ENCODE data around the gene PLCH2. TPM values are rescaled to one million over a fixed set of nuclear protein-coding genes. Genes with fewer than 3 reads are reported as not detected.

PLCH2 gene
- total RNA-seq, 2 experiments from 2014 or later: 0.80 to 0.84 TPM

- ChIA-PET POLR2A (interaction anchor here (0.8 kb wide), 1 partner anchor 11 kb away, joined by 3 read pairs; no protein-coding TSS in a partner anchor), CTCF (interaction anchor here (1.1 to 1.7 kb wide), 3 partner anchors 11 to 14 kb away, joined by 3 to 8 read pairs (median 3); no protein-coding TSS in a partner anchor)
Measured at GRCh38 chr1:2534687-2535441, 58.8 kb downstream of the PLCH2 start.

- POLR2A ChIA-PET: no interaction called here
Measured at GRCh38 chr1:2535455-2535854, 59.4 kb downstream of the PLCH2 start.

DNA sequence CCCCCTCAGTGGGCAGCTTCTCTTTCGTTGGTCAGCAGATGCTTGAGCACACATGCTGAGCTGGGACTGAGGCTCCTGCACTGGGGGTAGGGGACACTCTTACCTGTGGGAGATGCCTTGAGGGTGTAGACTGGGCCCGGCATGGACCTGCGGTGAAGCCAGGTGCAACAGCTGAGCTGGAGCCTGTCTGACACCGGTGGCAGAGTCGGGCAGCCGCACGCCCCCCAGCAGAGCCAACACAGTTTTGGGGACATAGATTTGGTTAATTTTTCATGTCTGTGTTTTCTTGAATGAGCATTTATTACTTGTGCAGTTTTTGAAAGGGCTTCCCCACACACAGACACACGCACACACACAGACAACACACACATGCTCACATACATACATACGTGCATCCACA, 59.9 kb downstream of the PLCH2 start:
- POLR2A ChIA-PET: no interaction called here
- CTCF ChIA-PET: interaction anchor here (1.7 kb wide), 1 partner anchor 11 kb away, joined by 8 read pairs; no protein-coding TSS in a partner anchor

More at GRCh38 chr1:2535455-2535854, 59.4 kb downstream of the PLCH2 start:
- CTCF ChIA-PET: interaction anchor here (1.1 to 1.7 kb wide), 3 partner anchors 10 to 13 kb away, joined by 3 to 8 read pairs (median 3); no protein-coding TSS in a partner anchor

DNA sequence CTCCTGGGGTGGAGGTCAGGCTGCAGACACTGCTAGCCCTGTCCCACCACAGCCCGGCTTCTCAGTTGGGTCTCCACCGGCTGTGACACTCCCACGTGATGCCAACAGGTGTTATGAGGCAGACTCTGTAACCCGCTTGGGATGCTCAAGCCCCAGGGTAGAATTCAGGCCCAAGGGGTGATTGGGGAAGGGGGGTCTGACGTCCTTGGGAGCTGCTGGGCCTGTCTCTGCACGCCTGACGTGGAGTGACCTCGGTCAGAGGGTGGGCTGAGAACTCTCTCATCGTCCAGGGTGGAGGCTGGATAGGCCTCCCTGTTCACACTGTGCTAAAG, 61.7 kb downstream of the PLCH2 start:
- ChIA-PET CTCF (no interaction called here), POLR2A (no interaction called here)

GRCh38 chr1:2538376-2538775, 62.3 kb downstream of the PLCH2 start:
- POLR2A ChIA-PET: no interaction called here
- CTCF ChIA-PET: interaction anchor here (1.6 kb wide), 1 partner anchor 18 kb away, joined by 4 read pairs; the partner anchor contains the start of gene TNFRSF14

GRCh38 chr1:2538872-2539271, 62.8 kb downstream of the PLCH2 start:
- ChIA-PET POLR2A (no interaction called here), CTCF (interaction anchor here (1.4 to 1.6 kb wide), 2 partner anchors 10 to 17 kb away, joined by 4 to 5 read pairs; partner anchors contain the start of gene TNFRSF14)

DNA sequence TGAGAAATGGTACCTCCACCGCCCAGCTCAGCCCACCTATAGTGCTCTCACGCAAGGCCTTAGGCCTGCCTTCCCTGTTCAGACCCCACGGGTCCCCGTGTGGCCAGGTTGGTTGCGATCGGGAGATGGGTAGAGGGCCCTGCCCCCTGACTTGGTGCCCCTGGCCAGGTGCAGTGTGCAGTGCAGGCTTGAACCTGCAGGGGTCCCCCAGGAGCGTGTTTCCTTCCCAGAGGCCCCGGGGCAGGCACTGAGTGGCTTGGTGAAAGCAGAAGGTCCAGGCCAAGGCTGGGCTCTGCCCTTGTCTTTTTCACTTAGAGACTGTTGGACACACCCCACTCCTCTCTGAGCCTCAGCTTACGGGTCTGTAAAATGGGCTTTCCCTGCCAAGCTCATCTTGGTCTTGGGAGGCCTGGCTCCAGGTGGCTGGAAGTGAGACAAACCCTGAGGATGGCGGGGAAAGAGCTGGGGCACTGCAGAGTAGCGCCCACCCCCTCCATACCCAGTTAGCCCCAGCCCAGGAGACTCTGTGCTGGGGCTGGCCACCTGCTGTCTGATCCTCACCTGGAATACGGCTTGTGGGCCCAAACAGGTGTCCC, 63.3 kb downstream of the PLCH2 start:
- ChIA-PET CTCF (interaction anchor here (1.4 to 1.6 kb wide), 2 partner anchors 10 to 17 kb away, joined by 4 to 5 read pairs; partner anchors contain the start of gene TNFRSF14), POLR2A (no interaction called here)

DNA sequence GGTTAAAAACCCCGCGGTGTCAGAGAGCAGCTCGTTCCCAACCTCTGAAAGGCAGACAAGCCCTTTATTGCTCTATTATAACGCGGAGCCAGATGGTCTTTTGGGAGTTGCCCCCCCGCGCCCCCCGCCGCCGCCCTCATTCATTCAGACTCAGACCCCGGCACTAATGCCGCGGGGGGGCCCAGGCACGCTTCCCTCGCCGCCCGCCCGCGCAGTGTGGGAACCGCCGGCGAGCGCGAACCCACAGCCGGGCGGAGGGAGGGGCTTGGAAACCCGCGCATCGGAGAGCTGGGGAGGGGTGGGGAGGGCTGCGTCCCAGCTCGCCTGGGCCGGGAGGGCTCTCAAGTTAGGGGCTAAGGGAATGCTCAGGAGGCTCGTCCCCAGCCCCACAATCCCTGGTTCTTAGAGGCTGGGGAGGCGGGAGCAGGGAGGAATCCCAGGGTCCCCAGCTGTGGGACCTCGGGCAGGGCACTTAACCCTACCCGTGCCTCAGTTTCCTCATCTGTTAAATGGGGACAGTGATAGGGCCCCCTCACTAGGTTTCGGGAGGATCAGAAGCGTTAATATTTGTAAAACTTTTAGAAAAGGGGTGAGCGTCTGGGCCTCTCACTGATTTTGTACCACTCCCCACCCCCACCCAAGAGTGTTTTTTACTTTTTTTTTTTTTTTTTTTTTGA, 64.9 kb downstream of the PLCH2 start:
- ChIA-PET CTCF (interaction anchor here (1.2 to 2.1 kb wide), 2 partner anchors 9 to 125 kb away, joined by 4 to 5 read pairs; no protein-coding TSS in a partner anchor), POLR2A (no interaction called here)

DNA sequence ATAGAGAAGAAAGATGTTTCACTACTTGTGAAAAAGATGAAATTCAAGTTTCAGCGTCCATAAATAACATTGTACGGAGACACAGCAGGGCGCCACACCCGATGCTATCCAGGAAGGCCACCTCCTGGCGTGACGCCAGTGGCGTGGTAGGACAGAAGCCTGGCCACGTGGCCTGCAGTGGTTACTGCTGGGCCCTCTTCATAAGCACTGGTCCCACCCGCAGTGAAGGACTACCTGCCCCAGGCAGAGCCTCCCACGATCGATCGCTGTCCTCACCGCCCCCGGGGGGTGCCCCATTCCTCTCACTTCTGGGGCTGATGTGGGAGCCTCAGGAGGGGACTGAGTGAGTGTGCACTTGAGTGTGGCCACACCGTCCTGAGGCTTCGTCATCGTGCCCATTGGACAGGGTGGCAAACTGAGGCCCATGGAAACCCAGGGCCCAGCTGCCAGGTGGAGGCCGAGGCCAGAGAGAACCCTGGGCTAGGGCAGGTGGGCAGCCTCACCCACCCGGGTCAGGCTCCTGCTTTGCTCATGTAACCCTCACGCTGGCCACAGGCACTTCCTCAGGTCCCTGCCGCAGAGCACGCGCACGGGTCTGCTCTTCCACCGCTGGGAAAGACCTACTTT, 65.6 kb downstream of the PLCH2 start:
- POLR2A ChIA-PET: no interaction called here
- CTCF ChIA-PET: interaction anchor here (1.2 to 2.1 kb wide), 2 partner anchors 10 to 126 kb away, joined by 4 to 5 read pairs; no protein-coding TSS in a partner anchor

GRCh38 chr1:2542246-2542915, 66.3 kb downstream of the PLCH2 start:
- ChIA-PET POLR2A (no interaction called here), CTCF (interaction anchor here (1.2 to 1.4 kb wide), 2 partner anchors 15 to 19 kb away, joined by 3 read pairs; partner anchors contain the start of gene PANK4)

- ChIA-PET POLR2A (interaction anchor here (0.7 kb wide), 1 partner anchor 13 kb away, joined by 4 read pairs; no protein-coding TSS in a partner anchor), CTCF (interaction anchor here (0.6 to 1.4 kb wide), 4 partner anchors 15 to 326 kb away, joined by 3 read pairs; partner anchors contain the start of gene PANK4)
Measured at GRCh38 chr1:2543543-2544092, 67.5 kb downstream of the PLCH2 start.

DNA sequence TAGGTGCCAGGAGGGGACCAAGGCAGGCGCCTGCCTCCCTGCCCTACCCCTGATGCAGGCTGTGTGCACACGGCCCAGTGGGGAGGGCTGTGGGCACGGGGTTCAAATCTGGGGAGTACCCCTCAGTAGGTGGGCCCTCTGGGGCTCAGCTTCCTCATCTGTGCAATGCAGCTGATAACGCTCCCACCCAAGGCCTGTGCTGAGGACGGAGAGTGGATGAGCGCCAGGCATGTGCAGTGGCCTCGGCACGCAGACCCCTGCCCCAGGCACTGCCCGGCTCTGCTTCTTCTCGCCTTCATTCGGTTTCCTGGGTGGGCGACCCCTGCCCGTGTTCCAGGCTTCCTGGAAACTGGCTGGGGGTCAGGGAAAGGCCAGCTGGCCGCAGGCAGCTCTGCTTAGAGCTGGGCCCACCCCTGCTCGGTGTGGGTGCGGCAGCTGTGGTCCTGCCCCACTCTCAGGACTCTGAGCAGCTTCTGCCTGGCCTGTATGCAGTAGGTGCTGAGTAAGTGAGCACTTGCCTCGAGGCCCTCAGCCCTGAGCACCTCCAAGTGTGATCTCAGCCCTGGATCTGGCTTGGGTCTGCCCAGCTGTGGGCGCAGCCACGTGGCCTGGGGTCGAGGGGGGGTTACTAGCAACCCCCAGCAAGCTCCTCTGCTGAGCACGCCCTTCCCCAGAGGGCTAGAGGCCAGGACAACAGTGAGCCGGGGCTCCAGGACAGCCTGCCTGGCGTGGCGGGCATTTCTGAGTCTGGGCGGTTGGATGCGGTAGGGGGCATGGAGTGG, 68.2 kb downstream of the PLCH2 start:
- ChIA-PET POLR2A (interaction anchor here (0.7 to 4.0 kb wide), 2 partner anchors 12 to 13 kb away, joined by 4 to 32 read pairs; partner anchors contain the start of gene TNFRSF14), CTCF (interaction anchor here (1.0 kb wide), 1 partner anchor 15 kb away, joined by 3 read pairs; no protein-coding TSS in a partner anchor)

- ChIA-PET POLR2A (interaction anchor here (0.7 to 4.5 kb wide), 7 partner anchors 11 to 154 kb away, joined by 3 to 46 read pairs (median 5); partner anchors contain the start of genes MORN1, PANK4, PRXL2B and RER1), CTCF (interaction anchor here (0.8 to 4.3 kb wide), 3 partner anchors 10 to 41 kb away, joined by 3 to 42 read pairs (median 3); partner anchors contain the start of gene PANK4)
Measured at GRCh38 chr1:2544875-2545640, 69.0 kb downstream of the PLCH2 start.

DNA sequence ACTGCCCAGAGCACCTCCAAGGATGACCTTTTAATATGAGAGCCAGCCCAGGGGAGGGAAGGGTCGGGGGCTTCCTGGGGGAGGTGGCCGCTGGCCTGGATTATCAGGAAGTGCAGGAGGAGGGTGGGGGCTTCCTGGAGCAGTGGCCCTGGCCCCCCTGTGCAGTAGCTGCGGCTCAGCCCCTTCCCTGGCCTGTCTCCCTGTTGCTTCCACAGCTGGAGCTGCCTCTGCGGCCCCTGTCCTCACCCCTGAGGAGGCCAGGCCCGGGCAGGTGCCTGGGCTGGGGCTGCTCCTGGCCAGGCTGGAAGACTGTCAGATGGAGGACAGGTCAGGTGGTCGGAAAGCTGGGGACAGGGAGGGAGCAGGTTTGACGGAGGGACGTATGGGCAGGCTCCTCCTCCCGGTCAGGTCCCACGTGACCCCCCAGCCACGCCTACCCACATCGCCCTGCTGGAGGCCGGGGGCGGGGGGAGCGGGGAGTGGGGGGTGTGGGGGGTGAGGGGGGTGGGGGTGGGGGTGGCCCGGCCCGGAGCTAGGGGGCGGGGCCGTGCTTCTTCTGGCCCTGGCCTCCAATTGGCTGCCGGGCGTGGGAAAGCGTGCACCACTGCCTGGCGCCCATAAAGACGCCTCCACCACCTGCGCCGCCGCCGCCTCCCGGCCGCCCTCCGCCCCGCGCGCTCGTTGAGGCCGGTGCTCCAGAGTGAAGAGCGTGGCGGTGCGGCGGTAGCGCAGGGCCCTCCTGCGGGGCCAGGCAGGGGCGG, 69.8 kb downstream of the PLCH2 start:
- POLR2A ChIA-PET: interaction anchor here (0.7 to 4.5 kb wide), 8 partner anchors 10 to 154 kb away, joined by 3 to 46 read pairs (median 4); partner anchors contain the start of genes MORN1, PANK4, PRXL2B and RER1
- CTCF ChIA-PET: interaction anchor here (0.6 to 4.3 kb wide), 7 partner anchors 11 to 133 kb away, joined by 3 to 42 read pairs (median 5); partner anchors contain the start of genes PANK4 and PEX10

DNA sequence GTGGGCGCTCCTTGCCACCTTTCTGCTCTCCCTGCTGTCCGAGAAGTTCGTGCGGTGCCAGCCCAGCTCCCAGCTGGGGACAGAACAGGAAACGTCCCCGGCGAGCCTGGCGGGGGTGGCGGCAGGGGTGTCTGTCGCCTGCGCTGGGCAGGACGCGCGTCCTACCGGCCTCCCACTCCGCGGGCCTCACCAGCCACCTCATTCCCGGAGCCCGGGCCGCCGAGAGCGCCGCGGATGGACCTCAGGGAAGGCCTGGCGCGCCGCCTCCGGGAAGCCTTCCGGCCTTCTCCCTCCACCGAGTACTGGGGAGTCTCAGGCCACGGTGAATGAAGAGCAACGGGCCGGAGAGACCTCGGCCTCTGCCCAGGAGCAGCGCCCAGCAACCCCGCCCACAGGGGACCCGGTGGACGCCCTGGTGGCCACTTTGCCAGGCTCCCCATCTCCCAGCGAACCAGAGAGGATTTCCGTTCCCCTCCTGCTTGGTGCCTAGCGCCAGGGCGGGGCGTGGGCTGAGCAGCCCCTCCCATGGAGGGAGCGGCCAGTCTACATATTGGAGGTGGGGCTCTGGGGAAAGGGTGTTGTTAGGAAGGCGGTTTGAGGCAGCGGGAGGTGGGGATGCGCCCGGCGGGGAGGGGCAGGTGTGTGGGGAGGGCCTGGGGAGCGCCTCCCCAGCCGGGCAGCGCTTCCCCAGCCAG, 70.6 kb downstream of the PLCH2 start:
- CTCF ChIA-PET: interaction anchor here (0.7 to 4.3 kb wide), 13 partner anchors 10 to 352 kb away, joined by 3 to 42 read pairs (median 6); partner anchors contain the start of genes FAAP20, PANK4, PRXL2B and TNFRSF14
- POLR2A ChIA-PET: interaction anchor here (0.7 to 4.5 kb wide), 12 partner anchors 10 to 155 kb away, joined by 3 to 46 read pairs (median 6); partner anchors contain the start of genes MORN1, PANK4, PRXL2B and RER1

All from activated CD8-positive, alpha-beta memory T cell treated with anti-CD3 and anti-CD28 coated beads for 36 hours (primary cell).